ENCODE measurements around the gene CARD19.

Gene CARD19

DNA sequence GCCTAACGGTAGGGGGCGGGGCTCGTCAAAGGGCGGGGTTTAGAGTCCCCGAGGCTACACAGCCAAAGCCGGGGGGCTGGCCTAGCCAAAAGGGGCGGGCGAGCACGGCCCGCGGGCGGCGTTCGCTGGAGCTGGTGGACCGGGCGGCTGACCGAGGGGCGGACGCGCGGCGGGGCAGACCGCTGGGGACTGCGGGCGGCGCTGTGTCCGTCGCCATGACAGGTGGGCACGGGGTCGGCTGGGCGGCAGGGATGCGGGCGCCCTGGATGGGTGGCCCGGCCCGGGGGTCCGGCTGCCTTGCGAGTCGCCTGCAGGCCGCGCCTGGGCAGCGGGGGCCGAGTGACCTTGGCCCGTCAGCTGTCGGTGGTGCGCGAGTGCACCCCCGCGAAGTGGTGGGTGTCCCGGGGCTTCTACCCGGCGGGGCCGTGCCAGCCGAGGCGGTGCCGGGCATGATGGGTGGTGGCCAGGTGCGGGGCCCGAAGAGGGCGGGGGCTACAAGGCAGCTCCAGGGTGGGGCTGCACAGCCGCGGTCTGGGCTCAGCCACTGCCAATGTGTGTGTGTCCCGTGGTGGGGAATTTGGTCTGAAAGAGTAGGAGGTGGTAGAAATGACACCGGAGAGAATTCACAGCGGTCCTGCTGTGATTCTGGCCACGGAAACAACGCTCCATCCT lies at the start of gene CARD19 (continued):
- TF ChIP-seq, protein P1, sequence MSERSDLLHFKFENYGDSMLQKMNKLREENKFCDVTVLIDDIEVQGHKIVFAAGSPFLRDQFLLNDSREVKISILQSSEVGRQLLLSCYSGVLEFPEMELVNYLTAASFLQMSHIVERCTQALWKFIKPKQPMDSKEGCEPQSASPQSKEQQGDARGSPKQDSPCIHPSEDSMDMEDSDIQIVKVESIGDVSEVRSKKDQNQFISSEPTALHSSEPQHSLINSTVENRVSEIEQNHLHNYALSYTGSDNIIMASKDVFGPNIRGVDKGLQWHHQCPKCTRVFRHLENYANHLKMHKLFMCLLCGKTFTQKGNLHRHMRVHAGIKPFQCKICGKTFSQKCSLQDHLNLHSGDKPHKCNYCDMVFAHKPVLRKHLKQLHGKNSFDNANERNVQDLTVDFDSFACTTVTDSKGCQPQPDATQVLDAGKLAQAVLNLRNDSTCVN (tag by site-specific recombination; optimal IDR thresholded peaks at IDR 0.05) = peak; percentile 59
- TF ChIP-seq, protein P2, sequence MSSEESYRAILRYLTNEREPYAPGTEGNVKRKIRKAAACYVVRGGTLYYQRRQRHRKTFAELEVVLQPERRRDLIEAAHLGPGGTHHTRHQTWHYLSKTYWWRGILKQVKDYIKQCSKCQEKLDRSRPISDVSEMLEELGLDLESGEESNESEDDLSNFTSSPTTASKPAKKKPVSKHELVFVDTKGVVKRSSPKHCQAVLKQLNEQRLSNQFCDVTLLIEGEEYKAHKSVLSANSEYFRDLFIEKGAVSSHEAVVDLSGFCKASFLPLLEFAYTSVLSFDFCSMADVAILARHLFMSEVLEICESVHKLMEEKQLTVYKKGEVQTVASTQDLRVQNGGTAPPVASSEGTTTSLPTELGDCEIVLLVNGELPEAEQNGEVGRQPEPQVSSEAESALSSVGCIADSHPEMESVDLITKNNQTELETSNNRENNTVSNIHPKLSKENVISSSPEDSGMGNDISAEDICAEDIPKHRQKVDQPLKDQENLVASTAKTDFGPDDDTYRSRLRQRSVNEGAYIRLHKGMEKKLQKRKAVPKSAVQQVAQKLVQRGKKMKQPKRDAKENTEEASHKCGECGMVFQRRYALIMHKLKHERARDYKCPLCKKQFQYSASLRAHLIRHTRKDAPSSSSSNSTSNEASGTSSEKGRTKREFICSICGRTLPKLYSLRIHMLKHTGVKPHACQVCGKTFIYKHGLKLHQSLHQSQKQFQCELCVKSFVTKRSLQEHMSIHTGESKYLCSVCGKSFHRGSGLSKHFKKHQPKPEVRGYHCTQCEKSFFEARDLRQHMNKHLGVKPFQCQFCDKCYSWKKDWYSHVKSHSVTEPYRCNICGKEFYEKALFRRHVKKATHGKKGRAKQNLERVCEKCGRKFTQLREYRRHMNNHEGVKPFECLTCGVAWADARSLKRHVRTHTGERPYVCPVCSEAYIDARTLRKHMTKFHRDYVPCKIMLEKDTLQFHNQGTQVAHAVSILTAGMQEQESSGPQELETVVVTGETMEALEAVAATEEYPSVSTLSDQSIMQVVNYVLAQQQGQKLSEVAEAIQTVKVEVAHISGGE (tag by site-specific recombination; conservative IDR thresholded peaks at IDR 0.05; ENCODE audit: low read depth) = no peak
- TF ChIP-seq ZNF558 (tag by site-specific recombination; IDR thresholded peaks at IDR 0.05) (no peak), ZNF391 (tag by site-specific recombination; IDR thresholded peaks at IDR 0.05; ENCODE audit: borderline replicate concordance, low read depth) (no peak), ZNF311 (tag by site-specific recombination; IDR thresholded peaks at IDR 0.05; ENCODE audit: borderline replicate concordance) (no peak), ZNF423 (tag by site-specific recombination; IDR thresholded peaks at IDR 0.05) (no peak), ZNF596 (tag by site-specific recombination; IDR thresholded peaks at IDR 0.05) (peak; percentile 36; the same call in 1 of the 2 replicates), ZIC2 (tag by site-specific recombination; IDR thresholded peaks at IDR 0.05) (peak; percentile 59), SP7 (tag by site-specific recombination; IDR thresholded peaks at IDR 0.05) (no peak), MZF1 (tag by site-specific recombination; IDR thresholded peaks at IDR 0.05; ENCODE audit: borderline replicate concordance) (no peak), KLF8 (tag by site-specific recombination; IDR thresholded peaks at IDR 0.05) (peak; percentile 39; the same call in 1 of the 2 replicates), ZNF23 (tag by site-specific recombination; IDR thresholded peaks at IDR 0.05; ENCODE audit: borderline replicate concordance) (no peak), ZNF140 (tag by site-specific recombination; IDR thresholded peaks at IDR 0.05) (no peak), ZNF843 (tag by site-specific recombination; IDR thresholded peaks at IDR 0.05) (0 out of 2 replicates have a peak, but pooled peaks have one; percentile 12), ZBTB8A (tag by site-specific recombination; IDR thresholded peaks at IDR 0.05) (peak; percentile 83)
- TF ChIP-seq, protein P3, sequence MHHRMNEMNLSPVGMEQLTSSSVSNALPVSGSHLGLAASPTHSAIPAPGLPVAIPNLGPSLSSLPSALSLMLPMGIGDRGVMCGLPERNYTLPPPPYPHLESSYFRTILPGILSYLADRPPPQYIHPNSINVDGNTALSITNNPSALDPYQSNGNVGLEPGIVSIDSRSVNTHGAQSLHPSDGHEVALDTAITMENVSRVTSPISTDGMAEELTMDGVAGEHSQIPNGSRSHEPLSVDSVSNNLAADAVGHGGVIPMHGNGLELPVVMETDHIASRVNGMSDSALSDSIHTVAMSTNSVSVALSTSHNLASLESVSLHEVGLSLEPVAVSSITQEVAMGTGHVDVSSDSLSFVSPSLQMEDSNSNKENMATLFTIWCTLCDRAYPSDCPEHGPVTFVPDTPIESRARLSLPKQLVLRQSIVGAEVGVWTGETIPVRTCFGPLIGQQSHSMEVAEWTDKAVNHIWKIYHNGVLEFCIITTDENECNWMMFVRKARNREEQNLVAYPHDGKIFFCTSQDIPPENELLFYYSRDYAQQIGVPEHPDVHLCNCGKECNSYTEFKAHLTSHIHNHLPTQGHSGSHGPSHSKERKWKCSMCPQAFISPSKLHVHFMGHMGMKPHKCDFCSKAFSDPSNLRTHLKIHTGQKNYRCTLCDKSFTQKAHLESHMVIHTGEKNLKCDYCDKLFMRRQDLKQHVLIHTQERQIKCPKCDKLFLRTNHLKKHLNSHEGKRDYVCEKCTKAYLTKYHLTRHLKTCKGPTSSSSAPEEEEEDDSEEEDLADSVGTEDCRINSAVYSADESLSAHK (tag by site-specific recombination; IDR thresholded peaks at IDR 0.05) = no peak
- TF ChIP-seq, protein P4, sequence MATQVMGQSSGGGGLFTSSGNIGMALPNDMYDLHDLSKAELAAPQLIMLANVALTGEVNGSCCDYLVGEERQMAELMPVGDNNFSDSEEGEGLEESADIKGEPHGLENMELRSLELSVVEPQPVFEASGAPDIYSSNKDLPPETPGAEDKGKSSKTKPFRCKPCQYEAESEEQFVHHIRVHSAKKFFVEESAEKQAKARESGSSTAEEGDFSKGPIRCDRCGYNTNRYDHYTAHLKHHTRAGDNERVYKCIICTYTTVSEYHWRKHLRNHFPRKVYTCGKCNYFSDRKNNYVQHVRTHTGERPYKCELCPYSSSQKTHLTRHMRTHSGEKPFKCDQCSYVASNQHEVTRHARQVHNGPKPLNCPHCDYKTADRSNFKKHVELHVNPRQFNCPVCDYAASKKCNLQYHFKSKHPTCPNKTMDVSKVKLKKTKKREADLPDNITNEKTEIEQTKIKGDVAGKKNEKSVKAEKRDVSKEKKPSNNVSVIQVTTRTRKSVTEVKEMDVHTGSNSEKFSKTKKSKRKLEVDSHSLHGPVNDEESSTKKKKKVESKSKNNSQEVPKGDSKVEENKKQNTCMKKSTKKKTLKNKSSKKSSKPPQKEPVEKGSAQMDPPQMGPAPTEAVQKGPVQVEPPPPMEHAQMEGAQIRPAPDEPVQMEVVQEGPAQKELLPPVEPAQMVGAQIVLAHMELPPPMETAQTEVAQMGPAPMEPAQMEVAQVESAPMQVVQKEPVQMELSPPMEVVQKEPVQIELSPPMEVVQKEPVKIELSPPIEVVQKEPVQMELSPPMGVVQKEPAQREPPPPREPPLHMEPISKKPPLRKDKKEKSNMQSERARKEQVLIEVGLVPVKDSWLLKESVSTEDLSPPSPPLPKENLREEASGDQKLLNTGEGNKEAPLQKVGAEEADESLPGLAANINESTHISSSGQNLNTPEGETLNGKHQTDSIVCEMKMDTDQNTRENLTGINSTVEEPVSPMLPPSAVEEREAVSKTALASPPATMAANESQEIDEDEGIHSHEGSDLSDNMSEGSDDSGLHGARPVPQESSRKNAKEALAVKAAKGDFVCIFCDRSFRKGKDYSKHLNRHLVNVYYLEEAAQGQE (tag by site-specific recombination; IDR thresholded peaks at IDR 0.05) = no peak
- TF ChIP-seq, protein P5, sequence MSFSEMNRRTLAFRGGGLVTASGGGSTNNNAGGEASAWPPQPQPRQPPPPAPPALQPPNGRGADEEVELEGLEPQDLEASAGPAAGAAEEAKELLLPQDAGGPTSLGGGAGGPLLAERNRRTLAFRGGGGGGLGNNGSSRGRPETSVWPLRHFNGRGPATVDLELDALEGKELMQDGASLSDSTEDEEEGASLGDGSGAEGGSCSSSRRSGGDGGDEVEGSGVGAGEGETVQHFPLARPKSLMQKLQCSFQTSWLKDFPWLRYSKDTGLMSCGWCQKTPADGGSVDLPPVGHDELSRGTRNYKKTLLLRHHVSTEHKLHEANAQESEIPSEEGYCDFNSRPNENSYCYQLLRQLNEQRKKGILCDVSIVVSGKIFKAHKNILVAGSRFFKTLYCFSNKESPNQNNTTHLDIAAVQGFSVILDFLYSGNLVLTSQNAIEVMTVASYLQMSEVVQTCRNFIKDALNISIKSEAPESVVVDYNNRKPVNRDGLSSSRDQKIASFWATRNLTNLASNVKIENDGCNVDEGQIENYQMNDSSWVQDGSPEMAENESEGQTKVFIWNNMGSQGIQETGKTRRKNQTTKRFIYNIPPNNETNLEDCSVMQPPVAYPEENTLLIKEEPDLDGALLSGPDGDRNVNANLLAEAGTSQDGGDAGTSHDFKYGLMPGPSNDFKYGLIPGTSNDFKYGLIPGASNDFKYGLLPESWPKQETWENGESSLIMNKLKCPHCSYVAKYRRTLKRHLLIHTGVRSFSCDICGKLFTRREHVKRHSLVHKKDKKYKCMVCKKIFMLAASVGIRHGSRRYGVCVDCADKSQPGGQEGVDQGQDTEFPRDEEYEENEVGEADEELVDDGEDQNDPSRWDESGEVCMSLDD (tag by site-specific recombination; IDR thresholded peaks at IDR 0.05) = no peak
- TF ChIP-seq, protein P6, sequence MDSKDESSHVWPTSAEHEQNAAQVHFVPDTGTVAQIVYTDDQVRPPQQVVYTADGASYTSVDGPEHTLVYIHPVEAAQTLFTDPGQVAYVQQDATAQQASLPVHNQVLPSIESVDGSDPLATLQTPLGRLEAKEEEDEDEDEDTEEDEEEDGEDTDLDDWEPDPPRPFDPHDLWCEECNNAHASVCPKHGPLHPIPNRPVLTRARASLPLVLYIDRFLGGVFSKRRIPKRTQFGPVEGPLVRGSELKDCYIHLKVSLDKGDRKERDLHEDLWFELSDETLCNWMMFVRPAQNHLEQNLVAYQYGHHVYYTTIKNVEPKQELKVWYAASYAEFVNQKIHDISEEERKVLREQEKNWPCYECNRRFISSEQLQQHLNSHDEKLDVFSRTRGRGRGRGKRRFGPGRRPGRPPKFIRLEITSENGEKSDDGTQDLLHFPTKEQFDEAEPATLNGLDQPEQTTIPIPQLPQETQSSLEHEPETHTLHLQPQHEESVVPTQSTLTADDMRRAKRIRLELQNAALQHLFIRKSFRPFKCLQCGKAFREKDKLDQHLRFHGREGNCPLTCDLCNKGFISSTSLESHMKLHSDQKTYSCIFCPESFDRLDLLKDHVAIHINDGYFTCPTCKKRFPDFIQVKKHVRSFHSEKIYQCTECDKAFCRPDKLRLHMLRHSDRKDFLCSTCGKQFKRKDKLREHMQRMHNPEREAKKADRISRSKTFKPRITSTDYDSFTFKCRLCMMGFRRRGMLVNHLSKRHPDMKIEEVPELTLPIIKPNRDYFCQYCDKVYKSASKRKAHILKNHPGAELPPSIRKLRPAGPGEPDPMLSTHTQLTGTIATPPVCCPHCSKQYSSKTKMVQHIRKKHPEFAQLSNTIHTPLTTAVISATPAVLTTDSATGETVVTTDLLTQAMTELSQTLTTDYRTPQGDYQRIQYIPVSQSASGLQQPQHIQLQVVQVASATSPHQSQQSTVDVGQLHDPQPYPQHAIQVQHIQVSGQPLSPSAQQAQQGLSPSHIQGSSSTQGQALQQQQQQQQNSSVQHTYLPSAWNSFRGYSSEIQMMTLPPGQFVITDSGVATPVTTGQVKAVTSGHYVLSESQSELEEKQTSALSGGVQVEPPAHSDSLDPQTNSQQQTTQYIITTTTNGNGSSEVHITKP (tag by site-specific recombination; IDR thresholded peaks at IDR 0.05) = no peak
- TF ChIP-seq, protein P7, sequence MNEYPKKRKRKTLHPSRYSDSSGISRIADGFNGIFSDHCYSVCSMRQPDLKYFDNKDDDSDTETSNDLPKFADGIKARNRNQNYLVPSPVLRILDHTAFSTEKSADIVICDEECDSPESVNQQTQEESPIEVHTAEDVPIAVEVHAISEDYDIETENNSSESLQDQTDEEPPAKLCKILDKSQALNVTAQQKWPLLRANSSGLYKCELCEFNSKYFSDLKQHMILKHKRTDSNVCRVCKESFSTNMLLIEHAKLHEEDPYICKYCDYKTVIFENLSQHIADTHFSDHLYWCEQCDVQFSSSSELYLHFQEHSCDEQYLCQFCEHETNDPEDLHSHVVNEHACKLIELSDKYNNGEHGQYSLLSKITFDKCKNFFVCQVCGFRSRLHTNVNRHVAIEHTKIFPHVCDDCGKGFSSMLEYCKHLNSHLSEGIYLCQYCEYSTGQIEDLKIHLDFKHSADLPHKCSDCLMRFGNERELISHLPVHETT (tag by site-specific recombination; IDR thresholded peaks at IDR 0.05) = no peak

Measured in HEK293 (cell line).